Fibroblast of villous mesenchyme (primary cell): ENCODE data around the gene RAPGEF5. TPM values are rescaled to one million over a fixed set of nuclear protein-coding genes. Genes with fewer than 3 reads are reported as not detected.

Experiments used
- DNase-seq: peaks from one replicate; pipeline ENCODE4 v3.0.0-alpha.2; 2010; ENCODE audit warnings: low read depth
- H3K4me3 ChIP-seq: 2 replicates; pipeline ENCODE4 v1.5.1; 2011; ENCODE audit warnings: low read depth, mild to moderate bottlenecking, low read length
- CTCF ChIP-seq: IDR thresholded peaks from 2 replicates; pipeline ENCODE4 v1.5.1; 2012; ENCODE audit warnings: low read depth, mild to moderate bottlenecking, low read length; ENCODE audit not compliant: insufficient read depth
- total RNA-seq: library from RNA; depleted of rRNA; stranded (reverse); fragments of >200 nt; gene quantifications from 2 replicates; pipeline ENCODE4 v1.2.3, GENCODE V29; 2012

RAPGEF5 gene
- total RNA-seq, 1 donor = 0.86 TPM

- no peak overlapping the region for H3K4me3 ChIP-seq
- no peak for TF ChIP-seq CTCF
- no peak for DNase-seq
These were observed 182.4 kb downstream of the RAPGEF5 start for GRCh38 chr7:22174574-22174953.

GRCh38 chr7:22173685-22174573 lies 183.0 kb downstream of the RAPGEF5 start:
- no peak overlapping the region for H3K4me3 ChIP-seq
- no peak for TF ChIP-seq CTCF
- no peak for DNase-seq

- TF ChIP-seq CTCF = no peak
- H3K4me3 ChIP-seq = no peak overlapping the region
- no peak for DNase-seq
These were observed 188.8 kb downstream of the RAPGEF5 start for GRCh38 chr7:22168129-22168634.

- DNase-seq = no peak
- no peak for TF ChIP-seq CTCF
- H3K4me3 ChIP-seq = no peak overlapping the region
These were observed 189.5 kb downstream of the RAPGEF5 start for GRCh38 chr7:22167482-22167881.

GRCh38 chr7:22166928-22167327 lies 190.0 kb downstream of the RAPGEF5 start:
- TF ChIP-seq CTCF = no peak
- DNase-seq = no peak
- H3K4me3 ChIP-seq = no peak overlapping the region

GRCh38 chr7:22159341-22159740 lies 197.6 kb downstream of the RAPGEF5 start:
- DNase-seq = no peak
- no peak for TF ChIP-seq CTCF
- no peak overlapping the region for H3K4me3 ChIP-seq
